WTC11 (cell line): Measurements from ENCODE around the gene MUC20. TPM values are rescaled to one million over a fixed set of nuclear protein-coding genes. Genes with fewer than 3 reads are reported as not detected.

Experiments used
- microRNA-seq: library from miRNA; unstranded; fragments of <30 nt; microRNA quantifications from one replicate; pipeline ENCODE4 v1.2.0, GENCODE V29; 2022; ENCODE audit warnings: borderline number of aligned reads
- total RNA-seq: library from RNA; stranded (reverse); gene quantifications from 3 replicates; pipeline ENCODE4 v1.2.3, GENCODE V29; 2021

Gene MUC20
- total RNA-seq, 1 experiment from 2014 or later, result 0.77 TPM

Small RNA genes lying within 50 kb of the gene (microRNA-seq; reads per million reads assigned to microRNA genes)
- gene MIR570, result not detected

Other genes starting within 250 kb of the MUC20 start
- 28.1 to 34.0 TPM (median 32.9 TPM) in 3 replicates for gene PPP1R2, start 177.7 kb upstream of the MUC20 start, total RNA-seq
- 0.18 TPM in 1 of 3 replicates, not detected in the others for gene APOD, start 137.0 kb upstream of the MUC20 start, total RNA-seq
- 2.1 to 2.8 TPM (median 2.3 TPM) in 3 replicates for gene MUC4, start 91.0 kb downstream of the MUC20 start, total RNA-seq
- gene TNK2, start 187.6 kb downstream of the MUC20 start, total RNA-seq, result 58.4 to 65.1 TPM (median 61.6 TPM) in 3 replicates